ENCODE data around the gene RACGAP1. TPM values are rescaled to one million over a fixed set of nuclear protein-coding genes. Genes with fewer than 3 reads are reported as not detected.

The RACGAP1 gene
- polyA plus RNA-seq, 1 donor from 2014 or later = 18.3 TPM

DNA sequence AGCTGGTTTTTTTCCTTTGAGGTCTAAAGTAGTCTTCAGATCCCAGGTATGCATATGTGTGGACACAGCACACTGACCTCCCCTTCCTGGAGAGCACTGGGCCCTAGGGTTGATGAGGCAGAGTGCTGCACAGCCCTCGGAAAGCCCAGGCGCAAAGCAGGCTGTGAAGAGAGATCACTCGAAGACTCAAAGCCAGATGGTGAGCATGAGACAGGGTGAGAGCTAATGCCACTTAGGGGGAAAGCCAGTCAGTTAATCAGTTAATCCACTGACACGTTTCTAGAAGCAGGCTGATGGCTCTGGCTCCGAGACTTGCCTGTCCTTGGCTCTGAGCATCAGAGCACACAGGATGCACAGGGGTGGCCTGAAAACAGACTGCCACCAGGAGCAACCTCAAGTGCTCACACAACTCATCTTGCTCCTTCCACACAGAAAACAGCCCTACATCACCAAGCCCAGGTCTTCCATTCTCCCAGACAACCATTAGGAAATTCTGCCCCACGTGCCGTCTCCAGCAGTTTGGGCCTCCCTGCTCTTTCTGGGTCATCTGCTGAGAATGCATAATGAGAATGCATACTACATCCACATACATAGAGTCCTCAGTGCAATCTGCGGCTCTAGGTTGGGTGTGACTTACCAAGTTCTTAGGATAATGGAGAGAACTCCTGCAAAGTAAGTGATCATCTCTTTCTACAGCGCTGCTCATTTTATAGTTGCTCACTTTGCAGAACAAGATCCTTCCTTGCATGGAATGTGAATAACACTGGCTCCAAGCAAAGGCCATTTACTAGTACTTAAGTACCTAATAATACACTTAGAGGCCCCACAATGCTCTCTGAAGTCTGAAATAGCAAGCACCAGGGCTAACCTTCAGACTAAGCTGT is 40.6 kb downstream of the RACGAP1 start:
- no peak overlapping the region for H3K9ac ChIP-seq (ENCODE audit: low read length)
- H3K79me2 ChIP-seq (replicated peaks; ENCODE audit: insufficient read depth, low read length) = no peaks in the 10 kb centered on the region
- H3F3A ChIP-seq (ENCODE audit: insufficient read depth, low read length, poor library complexity, severe bottlenecking) = no peaks in the 10 kb centered on the region
- H4K20me1 ChIP-seq (ENCODE audit: insufficient read depth) = no peaks in the 10 kb centered on the region
- TF ChIP-seq REST (IDR thresholded peaks at IDR 0.05; ENCODE audit: borderline replicate concordance) = no peak
- TF ChIP-seq RAD21 (conservative IDR thresholded peaks at IDR 0.05) = no peak
- no peak for TF ChIP-seq EP300 (conservative IDR thresholded peaks at IDR 0.05; ENCODE audit: poor library complexity, severe bottlenecking)
- TF ChIP-seq SMC3 (conservative IDR thresholded peaks at IDR 0.05; ENCODE audit: poor library complexity) = no peak
- no peak for TF ChIP-seq TAF1 (IDR thresholded peaks at IDR 0.05; ENCODE audit: low read depth)
- no peak for TF ChIP-seq POLR2AphosphoS5 (IDR thresholded peaks at IDR 0.05)
- TF ChIP-seq MXI1 (conservative IDR thresholded peaks at IDR 0.05; ENCODE audit: poor library complexity, severe bottlenecking) = no peak
- no peak for TF ChIP-seq CTCF (IDR thresholded peaks at IDR 0.05; ENCODE audit: poor library complexity, severe bottlenecking)
- TF ChIP-seq EZH2 (IDR thresholded peaks at IDR 0.05; ENCODE audit: borderline replicate concordance, insufficient read depth, low read length, poor library complexity, severe bottlenecking) = no peak
- H3K27ac ChIP-seq (ENCODE audit: low read length) = no peak overlapping the region
- H3K9me3 ChIP-seq (ENCODE audit: low read length) = no peaks in the 10 kb centered on the region
- H3K36me3 ChIP-seq (ENCODE audit: insufficient read depth, low read length) = no peaks in the 10 kb centered on the region
- no peak overlapping the region for H3K4me2 ChIP-seq (ENCODE audit: low read length)
- no peak overlapping the region for H2AFZ ChIP-seq (ENCODE audit: low read depth, low read length)
- H3K9me2 ChIP-seq (ENCODE audit: insufficient read depth, low read length) = no peaks in the 10 kb centered on the region
- no peaks in the 10 kb centered on the region for H3K27me3 ChIP-seq (ENCODE audit: insufficient read depth, low read depth, low read length)
- no peak overlapping the region for H3K4me3 ChIP-seq (ENCODE audit: low read length)

DNA sequence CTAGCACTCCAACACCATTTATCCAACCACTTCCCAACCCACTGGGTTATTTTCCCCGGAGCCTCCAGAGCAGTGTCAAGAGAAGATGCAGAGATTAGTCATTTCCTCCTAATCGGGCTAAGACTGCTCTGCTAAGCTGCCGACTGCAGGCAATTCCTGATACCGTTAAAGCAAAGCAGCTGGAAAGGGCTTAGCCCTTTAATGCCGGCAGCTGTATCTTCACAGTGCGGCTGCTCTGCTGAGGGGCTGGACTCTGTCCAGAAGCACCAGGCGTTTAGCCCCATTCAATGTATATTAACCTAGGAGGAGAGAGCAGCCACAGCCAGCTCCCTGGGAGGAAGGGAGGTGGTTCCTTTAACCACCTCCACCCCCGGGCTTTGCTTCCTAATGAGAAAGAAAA is 41.4 kb downstream of the RACGAP1 start:
- no peak overlapping the region for H3K9ac ChIP-seq (ENCODE audit: low read length)
- no peak overlapping the region for H3K27ac ChIP-seq (ENCODE audit: low read length)
- H3K4me2 ChIP-seq (ENCODE audit: low read length) = no peak overlapping the region

More for the DNA sequence above, 41.4 kb downstream of the RACGAP1 start:
- Histone ChIP-seq H4K20me1 (ENCODE audit: insufficient read depth) (no peaks in the 10 kb centered on the region), H3K27me3 (ENCODE audit: insufficient read depth, low read depth, low read length) (no peaks in the 10 kb centered on the region), H3F3A (ENCODE audit: insufficient read depth, low read length, poor library complexity, severe bottlenecking) (no peaks in the 10 kb centered on the region), H3K36me3 (ENCODE audit: insufficient read depth, low read length) (no peaks in the 10 kb centered on the region), H3K9me2 (ENCODE audit: insufficient read depth, low read length) (no peaks in the 10 kb centered on the region), H3K4me3 (ENCODE audit: low read length) (no peak overlapping the region), H2AFZ (ENCODE audit: low read depth, low read length) (peak overlapping the region; percentile 14), H3K9me3 (ENCODE audit: low read length) (no peaks in the 10 kb centered on the region), H3K79me2 (replicated peaks; ENCODE audit: insufficient read depth, low read length) (no peaks in the 10 kb centered on the region)
- no peak for TF ChIP-seq EZH2 (IDR thresholded peaks at IDR 0.05; ENCODE audit: borderline replicate concordance, insufficient read depth, low read length, poor library complexity, severe bottlenecking)
- no peak for TF ChIP-seq REST (IDR thresholded peaks at IDR 0.05; ENCODE audit: borderline replicate concordance)
- TF ChIP-seq RAD21 (conservative IDR thresholded peaks at IDR 0.05) = no peak

Data from neural cell (in vitro differentiated cells).